GM21447 (cell line): ENCODE results near the gene WDR41.
"Not testable (repeated sequence)": the region's sequence is repeated elsewhere in the genome, so short reads cannot be mapped to it uniquely, and the experiment has no call there.

Experiments
- ATAC-seq: cut with Tn5 transposase; IDR thresholded peaks from one replicate; pipeline ENCODE4 v1.9.1; 2021; ENCODE audit not compliant: unreplicated experiment

Gene WDR41

GRCh38 chr5:77491783-77492652, at the start of gene WDR41:
WDR41 (minus strand) TSS chr5:77492316; CDS start chr5:77492220, 96 bp downstream.
- ATAC-seq, result peak; percentile 89

GRCh38 chr5:77531297-77531696, 39.2 kb upstream of the WDR41 start:
- ATAC-seq, result no peak

DNA sequence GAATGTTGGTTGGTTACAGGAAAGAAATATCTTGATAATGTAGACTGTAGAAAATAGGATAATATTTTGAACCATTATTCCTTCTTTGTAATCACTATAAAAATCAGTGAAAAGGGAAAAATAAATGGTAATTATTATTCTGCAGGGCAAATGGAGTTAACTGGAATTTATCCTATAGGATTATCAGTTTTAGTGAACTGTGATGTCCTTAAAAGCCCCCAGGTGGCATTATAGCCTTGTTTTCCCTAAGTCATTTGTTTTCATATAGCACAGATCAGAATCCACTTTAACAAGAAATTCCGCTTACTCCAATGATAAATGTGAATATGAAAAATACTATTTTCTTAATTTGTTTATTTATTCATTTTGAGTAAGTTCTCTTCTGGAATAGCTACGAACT, 26.2 kb upstream of the WDR41 start:
- no peak for ATAC-seq

GRCh38 chr5:77514457-77514856, 22.3 kb upstream of the WDR41 start:
- no peak for ATAC-seq

- ATAC-seq, result no peak
Measured at GRCh38 chr5:77513321-77513720, 21.2 kb upstream of the WDR41 start.

DNA sequence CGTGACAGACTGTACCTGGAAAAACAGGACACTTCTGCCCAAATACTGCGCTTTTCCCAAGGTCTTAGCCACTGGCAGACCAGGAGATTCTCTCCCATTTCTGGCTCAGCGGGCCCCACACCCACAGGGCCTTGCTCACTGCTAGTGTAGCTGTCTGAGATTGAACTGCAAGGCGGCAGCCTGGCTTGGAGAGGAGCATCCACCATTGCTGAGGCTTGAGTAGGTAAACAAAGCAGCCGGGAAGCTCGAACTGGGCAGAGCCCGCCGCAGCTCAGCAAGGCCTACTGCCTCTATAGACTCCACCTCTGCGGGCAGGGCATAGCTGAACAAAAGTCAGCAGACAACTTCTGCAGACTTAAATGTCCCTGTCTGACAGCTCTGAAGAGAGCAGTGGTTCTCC, 9.0 kb upstream of the WDR41 start:
- not testable (repeated sequence) for ATAC-seq

GRCh38 chr5:77499973-77500372, 7.9 kb upstream of the WDR41 start:
- no peak for ATAC-seq

GRCh38 chr5:77499441-77499840, 7.3 kb upstream of the WDR41 start:
- no peak for ATAC-seq

GRCh38 chr5:77498952-77499351, 6.8 kb upstream of the WDR41 start:
- ATAC-seq, result no peak

DNA sequence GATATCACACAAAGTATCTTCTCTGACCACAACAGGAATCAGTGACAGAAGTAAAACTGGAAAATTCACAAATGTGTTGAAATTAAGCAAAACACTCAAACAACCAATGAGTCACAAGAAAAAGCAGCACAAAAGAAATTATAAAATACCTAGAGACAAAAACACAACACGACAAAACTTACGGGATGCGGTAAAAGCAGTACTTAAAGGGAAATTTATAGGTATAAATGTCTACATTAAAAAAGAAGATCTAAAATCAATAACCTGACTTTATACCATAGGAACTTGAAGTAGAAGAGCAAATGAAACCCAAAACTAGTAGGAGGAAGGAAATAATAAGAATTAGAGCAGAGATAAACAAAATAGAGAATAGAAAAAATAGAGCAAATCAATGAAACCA, 2.8 kb upstream of the WDR41 start:
- no peak for ATAC-seq

DNA sequence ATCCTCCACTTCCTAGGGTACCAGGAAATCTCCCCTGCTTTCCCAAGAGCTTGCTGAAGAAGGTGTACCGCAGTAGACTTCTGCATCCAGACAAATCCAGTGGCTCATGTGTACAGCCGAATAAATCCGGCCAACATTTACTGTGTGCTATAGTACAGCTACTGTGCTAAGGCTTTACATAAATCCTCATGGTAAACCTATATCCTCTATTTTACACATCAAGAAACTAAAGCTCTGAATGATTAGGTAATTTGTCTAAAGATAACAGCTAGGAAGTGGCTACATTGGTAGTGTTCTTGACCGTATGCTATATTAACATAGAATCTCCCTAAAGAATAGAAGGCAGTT, 511 bp upstream of the WDR41 start:
- peak; percentile 8 for ATAC-seq

DNA sequence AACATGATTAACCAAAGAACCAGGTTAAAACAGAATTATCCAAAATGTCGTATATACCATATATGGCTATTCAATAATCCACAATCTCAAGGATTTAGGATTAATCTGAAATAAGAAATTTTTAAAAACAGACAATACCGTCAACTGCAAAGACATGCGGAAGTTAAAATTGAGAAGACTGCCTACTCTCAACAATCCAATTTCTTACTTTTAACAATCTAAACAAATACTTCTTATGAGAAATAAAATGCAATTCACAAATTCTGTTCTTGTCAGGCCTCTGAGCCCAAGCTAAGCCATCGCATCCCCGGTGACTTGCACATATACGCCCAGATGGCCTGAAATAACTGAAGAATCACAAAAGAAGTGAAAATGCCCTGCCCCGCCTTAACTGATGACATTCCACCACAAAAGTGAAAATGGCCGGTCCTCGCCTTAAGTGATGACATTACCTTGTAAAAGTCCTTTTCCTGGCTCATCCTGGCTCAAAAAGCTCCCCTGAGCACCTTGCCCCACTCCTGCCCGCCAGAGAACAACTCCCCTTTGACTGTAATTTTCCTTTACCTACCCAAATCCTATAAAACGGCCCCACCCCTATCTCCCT, 1.3 kb downstream of the WDR41 start:
- not testable (repeated sequence) for ATAC-seq

GRCh38 chr5:77486344-77486962, 5.7 kb downstream of the WDR41 start:
- no peak for ATAC-seq

- no peak for ATAC-seq
Measured at GRCh38 chr5:77483682-77484081, 8.4 kb downstream of the WDR41 start.

DNA sequence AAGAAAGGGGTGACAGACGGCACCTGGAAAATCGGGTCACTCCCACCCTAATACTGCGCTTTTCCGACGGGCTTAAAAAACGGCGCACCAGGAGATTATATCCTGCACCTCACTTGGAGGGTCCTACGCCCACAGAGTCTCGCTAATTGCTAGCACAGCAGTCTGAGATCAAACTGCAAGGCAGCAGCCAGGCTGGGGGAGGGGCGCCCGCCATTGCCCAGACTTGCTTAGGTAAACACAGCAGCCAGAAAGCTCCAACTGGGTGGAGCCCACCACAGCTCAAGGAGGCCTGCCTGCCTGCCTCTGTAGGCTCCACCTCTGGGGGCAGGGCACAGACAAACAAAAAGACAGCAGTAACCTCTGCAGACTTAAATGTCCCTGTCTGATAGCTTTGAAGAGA, 17.1 kb downstream of the WDR41 start:
- not testable (repeated sequence) for ATAC-seq

- not testable (repeated sequence) for ATAC-seq
Measured at GRCh38 chr5:77468875-77469274, 23.2 kb downstream of the WDR41 start.

- ATAC-seq, result no peak
Measured at GRCh38 chr5:77463905-77464304, 28.2 kb downstream of the WDR41 start.

- no peak for ATAC-seq
Measured at GRCh38 chr5:77461287-77461686, 30.8 kb downstream of the WDR41 start.

- no peak for ATAC-seq
Measured at GRCh38 chr5:77454123-77454522, 38.0 kb downstream of the WDR41 start.

- no peak for ATAC-seq
Measured at GRCh38 chr5:77452351-77452750, 39.8 kb downstream of the WDR41 start.

DNA sequence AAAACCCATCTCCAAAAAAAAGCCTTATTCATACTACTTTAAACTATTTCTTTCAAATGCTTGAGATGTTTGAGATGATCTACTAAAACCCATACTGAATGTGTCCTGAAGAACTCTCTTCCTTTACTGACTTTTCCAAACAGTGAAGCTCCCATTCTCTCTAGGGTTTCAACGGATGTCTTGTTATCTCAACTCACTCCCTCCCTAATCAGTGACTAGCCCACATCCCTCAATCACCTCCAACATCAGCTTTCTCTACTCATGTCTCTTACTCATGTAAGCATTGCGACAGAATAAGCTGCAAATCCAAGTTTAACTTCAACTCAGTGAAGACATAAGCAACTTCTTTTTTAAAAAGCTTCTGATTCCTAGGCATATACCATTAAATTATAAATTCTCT, 42.1 kb downstream of the WDR41 start:
- no peak for ATAC-seq

- ATAC-seq, result no peak
Measured at GRCh38 chr5:77449277-77449676, 42.8 kb downstream of the WDR41 start.
